K562 (cell line): ENCODE measurements around the gene ZFYVE26. TPM values are rescaled to one million over a fixed set of nuclear protein-coding genes. Genes with fewer than 3 reads are reported as not detected.

Experiments
- ATF7 ChIP-seq: fragments of 450-650 bp; IDR thresholded peaks from 2 replicates; pipeline ENCODE4 v1.7.1; 2014; ENCODE audit warnings: mild to moderate bottlenecking, moderate library complexity
- ELF2 ChIP-seq: fragments of 250-450 bp; sonication (Bioruptor Pico); IDR thresholded peaks from 2 replicates; pipeline ENCODE4 v1.5.0; 2021; ENCODE audit warnings: mild to moderate bottlenecking
- FUS ChIP-seq: fragments of 200-400 bp; formaldehyde crosslinking; optimal IDR thresholded peaks from 2 replicates; pipeline ENCODE3; 2017; ENCODE audit warnings: low read depth, low read length
- KHSRP ChIP-seq: fragments of 450-650 bp; IDR thresholded peaks from 2 replicates; pipeline ENCODE4 v1.6.1; 2017
- NFYB ChIP-seq: IDR thresholded peaks from 2 replicates; pipeline ENCODE4 v1.6.1; 2011; ENCODE audit warnings: mild to moderate bottlenecking, moderate library complexity; ENCODE audit not compliant: insufficient read length; ENCODE audit errors: extremely low read depth
- polyA plus RNA-seq, 8 experiments: library from polyadenylated mRNA; depleted of rRNA in 4 of 8; stranded (reverse) in 5 of 8; unstranded in 3 of 8; fragments of >200 nt; fragmentation: Nextera tagmentation in 2 of 8; fragmentation: Illumina TruSeq in 1 of 8; extraction: Ambion mirVana in 2 of 8; extraction: Trizol in 1 of 8; gene quantifications; 2 replicates each; pipeline versions ENCODE4 v1.2.1 to v1.2.3, GENCODE V29; 2011 to 2014; ENCODE audit warnings: inconsistent platforms in 1 of 8, missing spikeins in 1 of 8
- total RNA-seq, 7 experiments: library from RNA; depleted of rRNA in 6 of 7; stranded (reverse); fragments of >200 nt in 6 of 7; fragmentation: Illumina TruSeq in 2 of 7; extraction: Trizol in 2 of 7; gene quantifications; 2 replicates each; pipeline versions ENCODE4 v1.2.1 to v1.2.3, GENCODE V29; 2011 to 2021; ENCODE audit warnings: low replicate concordance in 1 of 7
- TF ChIP-seq, protein P1 (sequence below): fragments of 250-450 bp; sonication (Bioruptor Pico); IDR thresholded peaks from 2 replicates; pipeline ENCODE4 v1.4.0; 2020; ENCODE audit warnings: mild to moderate bottlenecking, moderate library complexity
- TF ChIP-seq, protein P2 (sequence below): sonication (generic); formaldehyde crosslinking; IDR thresholded peaks from 2 replicates; pipeline ENCODE4 v1.5.0; 2020; ENCODE audit warnings: missing genetic modification reagents

ZFYVE26 gene
- total and polyA plus RNA-seq, 9 of the 15 experiments (the other 6 are each of a cell fraction or from before 2014, with no cell fraction given) = 0.32 to 9.1 (median 5.9) TPM

DNA sequence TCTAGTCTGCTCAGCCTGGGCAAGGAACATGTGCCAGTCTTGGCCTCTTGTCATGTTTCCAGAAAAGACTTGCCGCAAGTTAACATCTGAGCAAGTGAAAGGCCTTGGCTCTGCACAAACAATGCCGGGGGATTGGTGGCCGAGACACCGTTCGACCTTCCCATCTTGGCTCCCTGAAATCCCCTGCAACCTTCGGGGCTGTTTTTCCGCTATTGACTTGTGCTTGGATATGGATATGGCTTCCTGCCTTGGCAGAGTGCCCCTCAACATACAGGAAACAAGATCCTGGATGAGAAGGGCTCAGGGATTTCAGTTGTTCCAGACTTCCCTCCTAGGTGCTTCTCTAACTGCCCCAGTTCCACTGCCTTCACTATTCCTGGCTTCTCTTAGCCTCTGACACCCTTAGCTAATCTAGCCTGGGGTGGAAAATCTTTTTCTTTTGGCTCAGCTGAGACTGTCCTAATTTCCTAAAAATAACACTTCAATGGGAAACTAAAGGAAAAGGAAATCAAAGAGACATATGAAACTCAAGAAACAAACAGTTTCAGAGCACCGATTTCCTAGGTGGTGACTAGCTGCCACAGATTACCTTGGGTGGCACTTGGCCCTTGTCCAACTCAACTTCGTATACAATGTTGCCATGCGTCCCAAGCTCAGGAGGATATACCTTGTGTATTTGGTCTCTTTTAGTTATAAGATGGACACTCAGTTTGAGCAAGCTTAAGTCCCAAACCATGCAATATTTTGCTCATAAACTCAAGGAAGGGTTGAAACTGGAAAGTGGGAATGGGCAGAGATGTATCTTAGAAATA, 80.8 kb downstream of the ZFYVE26 start (continued):
- TF ChIP-seq, protein P1, sequence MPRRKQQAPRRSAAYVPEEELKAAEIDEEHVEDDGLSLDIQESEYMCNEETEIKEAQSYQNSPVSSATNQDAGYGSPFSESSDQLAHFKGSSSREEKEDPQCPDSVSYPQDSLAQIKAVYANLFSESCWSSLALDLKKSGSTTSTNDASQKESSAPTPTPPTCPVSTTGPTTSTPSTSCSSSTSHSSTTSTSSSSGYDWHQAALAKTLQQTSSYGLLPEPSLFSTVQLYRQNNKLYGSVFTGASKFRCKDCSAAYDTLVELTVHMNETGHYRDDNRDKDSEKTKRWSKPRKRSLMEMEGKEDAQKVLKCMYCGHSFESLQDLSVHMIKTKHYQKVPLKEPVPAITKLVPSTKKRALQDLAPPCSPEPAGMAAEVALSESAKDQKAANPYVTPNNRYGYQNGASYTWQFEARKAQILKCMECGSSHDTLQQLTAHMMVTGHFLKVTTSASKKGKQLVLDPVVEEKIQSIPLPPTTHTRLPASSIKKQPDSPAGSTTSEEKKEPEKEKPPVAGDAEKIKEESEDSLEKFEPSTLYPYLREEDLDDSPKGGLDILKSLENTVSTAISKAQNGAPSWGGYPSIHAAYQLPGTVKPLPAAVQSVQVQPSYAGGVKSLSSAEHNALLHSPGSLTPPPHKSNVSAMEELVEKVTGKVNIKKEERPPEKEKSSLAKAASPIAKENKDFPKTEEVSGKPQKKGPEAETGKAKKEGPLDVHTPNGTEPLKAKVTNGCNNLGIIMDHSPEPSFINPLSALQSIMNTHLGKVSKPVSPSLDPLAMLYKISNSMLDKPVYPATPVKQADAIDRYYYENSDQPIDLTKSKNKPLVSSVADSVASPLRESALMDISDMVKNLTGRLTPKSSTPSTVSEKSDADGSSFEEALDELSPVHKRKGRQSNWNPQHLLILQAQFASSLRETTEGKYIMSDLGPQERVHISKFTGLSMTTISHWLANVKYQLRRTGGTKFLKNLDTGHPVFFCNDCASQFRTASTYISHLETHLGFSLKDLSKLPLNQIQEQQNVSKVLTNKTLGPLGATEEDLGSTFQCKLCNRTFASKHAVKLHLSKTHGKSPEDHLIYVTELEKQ (CRISPR knock-in tag) = no peak
- TF ChIP-seq ELF2 = no peak
- TF ChIP-seq FUS = no peak
- TF ChIP-seq ATF7 = no peak
- TF ChIP-seq, protein P2, sequence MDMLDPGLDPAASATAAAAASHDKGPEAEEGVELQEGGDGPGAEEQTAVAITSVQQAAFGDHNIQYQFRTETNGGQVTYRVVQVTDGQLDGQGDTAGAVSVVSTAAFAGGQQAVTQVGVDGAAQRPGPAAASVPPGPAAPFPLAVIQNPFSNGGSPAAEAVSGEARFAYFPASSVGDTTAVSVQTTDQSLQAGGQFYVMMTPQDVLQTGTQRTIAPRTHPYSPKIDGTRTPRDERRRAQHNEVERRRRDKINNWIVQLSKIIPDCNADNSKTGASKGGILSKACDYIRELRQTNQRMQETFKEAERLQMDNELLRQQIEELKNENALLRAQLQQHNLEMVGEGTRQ (CRISPR knock-in tag) = no peak
- no peak for TF ChIP-seq NFYB
- TF ChIP-seq KHSRP = no peak
